ENCODE results near the gene AQP6.
A peak's percentile ranks its signal among the peaks of the same experiment; 100 is the strongest.

The AQP6 gene

DNA sequence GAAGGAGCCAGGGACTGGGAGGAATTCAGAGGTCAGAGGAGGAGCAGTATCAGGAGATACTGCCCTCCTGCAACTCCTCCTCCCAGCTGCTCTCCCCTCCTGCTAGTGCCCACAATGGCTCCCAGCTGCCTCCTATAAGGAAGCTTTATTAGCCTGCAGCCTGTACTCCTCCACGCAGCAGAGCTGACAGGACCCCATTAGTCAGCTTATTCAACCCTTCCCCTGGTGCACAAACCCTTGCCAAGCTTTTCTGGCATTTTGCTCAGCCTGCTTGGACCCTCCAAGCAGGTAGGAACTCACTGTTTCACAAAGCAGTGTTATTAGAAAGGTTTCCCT, 29.2 kb upstream of the AQP6 start:
- no peak for DNase-seq

DNA sequence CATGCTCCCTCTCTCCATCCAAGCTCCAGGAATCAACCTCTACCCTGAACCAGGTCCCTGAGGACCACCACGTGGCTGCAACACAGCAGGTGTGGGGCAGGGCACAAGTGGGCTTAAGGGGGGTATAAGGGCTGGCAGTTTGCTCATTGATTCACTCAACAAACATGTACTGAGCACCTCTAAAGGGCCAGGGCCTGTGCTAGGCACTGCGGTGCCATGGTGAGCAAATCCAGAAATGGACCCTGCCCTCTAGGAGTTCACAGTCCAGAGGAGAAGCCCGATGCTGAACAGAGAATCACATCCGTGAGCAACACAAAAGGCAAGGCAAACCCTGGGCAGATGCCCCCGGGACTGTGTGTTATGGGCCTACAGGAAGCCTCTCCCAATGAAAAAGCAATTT, 28.7 kb upstream of the AQP6 start:
- no peak for DNase-seq

DNA sequence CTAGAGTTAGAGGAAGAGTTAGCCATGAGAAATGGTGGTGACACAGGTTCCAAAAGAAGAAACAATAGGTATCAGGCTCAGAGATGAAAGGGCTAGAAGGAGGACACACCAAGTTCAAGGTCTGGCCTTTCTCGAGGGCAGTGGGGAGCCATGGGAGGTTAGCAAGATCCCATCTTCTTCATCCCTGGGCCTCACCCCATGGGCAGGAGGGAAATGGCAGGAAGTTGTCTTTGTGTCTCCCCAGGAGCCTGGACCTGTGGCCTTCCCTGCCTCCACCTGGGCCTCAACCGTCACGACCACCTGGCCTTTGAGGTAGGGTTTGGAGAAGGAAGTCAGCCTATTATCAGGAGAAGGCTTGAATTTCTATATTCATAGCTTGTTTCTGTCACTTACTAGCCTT, 28.0 kb upstream of the AQP6 start:
- DNase-seq = no peak

DNA sequence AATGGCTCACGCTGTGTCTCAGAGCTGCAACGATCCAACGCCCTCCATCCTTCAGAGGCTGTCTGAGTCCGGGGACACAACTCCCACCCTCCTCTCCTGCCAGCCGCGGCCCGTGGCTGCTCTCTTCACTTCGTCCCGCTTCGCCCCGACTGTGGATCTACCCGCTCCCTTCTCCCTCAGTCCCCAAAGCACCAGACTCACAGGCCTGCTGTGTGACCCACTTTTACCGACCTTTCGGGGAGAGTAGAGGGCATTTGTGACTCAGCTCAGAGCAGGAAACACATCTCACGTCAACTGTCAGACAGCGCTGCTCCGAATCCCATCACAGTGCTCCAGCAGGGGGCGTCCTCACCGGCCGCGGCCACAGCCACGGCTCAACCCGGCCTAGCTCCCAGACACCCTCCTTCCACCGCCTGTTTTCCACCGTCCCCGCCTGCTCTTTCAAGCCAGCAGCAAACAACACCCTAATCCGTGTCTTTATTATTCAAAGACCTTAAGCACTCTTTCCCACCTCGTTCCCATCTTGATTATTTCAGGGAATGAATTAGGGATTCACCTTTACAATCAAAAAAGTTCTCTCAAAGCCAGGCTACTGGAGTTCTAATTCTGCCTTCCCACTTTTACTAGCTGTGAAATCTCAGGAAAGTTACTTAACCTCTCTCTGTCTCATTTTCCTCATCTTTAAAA, 27.2 kb upstream of the AQP6 start:
- DNase-seq = peak; percentile 84

DNA sequence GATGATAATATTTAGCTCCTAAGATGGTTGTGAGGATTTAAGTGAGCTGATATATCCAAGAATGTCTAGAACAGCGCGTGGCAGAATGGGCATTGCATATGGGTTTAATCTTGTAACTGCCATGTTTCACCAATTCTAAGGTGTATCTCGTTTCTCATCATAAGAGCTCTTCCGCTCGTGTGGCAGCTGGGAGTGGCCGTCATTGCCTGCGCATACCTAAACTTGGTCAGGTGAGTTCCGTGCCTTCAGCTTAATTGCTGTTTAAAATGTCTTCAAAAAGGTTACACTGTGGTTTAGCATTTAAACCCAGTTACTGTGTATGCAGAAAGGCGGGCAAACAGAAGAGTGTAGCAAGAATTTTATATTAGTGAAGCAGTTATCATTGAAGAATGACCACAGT, 26.7 kb upstream of the AQP6 start:
- DNase-seq = no peak

DNA sequence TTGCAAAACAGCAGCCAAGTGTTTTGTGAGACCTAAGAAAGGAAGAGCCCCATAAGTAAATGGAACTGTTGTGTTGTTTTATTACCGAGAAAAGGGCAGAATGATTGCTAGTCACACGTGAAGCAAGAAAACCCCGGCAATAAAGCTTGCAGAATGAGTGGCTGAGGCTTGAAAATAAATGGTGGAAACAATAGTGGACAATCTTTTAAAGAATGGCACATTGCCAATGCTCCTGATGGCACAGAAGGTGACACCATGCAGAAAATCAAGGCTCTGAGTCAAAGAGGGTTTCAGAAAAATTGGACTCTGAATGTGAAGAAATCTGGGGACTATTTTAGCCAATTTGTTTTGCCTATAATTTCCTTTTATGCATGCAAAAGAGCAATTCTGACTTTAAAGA, 26.2 kb upstream of the AQP6 start:
- no peak for DNase-seq

DNA sequence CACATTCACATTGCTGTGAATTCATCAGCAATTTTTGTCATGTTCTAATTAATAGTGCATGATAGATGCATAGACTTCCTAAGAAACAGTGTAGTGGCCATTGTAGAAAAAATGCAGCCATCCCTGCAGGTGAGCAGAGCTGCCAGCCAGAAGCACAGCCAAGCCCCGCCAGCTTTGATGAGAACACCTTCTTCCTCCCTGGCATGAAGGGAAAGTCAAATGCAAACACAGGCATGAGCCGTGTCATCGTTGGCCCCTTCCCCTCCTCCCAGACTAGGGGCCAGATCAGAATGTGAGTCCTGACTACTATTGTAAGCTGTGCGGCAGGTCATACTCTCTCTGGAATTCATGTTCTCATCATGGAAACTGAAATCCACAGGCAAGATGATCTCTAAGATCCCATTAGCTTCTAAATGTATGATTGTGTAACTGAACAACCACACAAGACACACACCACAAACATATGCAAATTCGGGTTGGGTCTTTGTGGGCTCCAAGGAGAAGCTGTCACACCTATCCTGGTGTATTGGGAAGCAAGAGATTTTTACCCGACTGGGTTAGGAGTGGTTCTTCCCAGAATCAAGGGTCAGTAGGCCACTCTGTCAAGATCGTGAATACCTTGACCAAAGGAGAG, 25.0 kb upstream of the AQP6 start:
- DNase-seq = no peak

DNA sequence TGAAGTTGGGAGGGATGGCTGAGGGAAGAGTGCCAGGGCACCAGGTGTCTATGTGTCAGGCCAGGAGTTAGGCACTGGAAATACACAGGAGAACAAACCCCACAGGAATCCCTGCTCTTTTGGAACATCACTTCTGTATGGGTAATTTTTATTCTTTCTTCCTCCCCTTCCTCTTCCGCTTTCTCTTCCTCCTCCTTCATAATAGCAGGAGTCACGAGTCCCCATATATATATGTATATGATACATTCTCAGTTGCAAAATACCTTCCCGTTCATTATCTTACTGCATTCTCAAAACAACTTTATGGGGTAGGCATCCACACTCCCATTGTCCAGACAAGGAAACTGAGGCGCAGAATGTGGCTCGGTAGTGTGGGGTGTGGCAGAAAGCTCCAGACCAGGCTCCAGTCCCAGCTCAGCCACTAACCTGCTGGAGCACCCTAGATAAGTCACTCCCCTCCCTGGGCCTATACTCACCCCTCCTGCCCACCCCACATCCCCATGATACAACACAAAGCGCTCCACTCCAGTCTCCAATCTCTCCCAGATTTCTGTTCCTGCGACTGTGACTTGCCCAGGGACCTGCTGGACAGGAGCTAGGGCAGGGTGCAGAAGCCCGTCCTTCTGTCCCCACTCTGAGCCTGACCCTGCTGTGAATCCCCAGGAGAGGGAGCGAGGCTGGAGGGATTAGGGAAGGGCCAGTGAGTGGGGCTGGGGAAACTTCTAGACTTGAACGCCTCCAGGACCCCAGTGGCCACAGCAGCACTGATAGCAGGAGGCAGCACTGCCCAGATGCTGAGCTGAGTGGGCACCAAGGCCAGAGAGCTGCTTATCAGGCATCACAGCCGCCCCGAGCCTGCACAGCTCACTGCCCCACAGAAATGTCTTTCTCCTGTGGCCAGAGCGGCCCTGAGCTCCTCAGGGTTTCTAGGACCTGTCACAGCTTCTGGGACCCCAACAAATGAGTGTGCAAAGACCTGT, 23.6 kb upstream of the AQP6 start:
- no peak for DNase-seq

DNA sequence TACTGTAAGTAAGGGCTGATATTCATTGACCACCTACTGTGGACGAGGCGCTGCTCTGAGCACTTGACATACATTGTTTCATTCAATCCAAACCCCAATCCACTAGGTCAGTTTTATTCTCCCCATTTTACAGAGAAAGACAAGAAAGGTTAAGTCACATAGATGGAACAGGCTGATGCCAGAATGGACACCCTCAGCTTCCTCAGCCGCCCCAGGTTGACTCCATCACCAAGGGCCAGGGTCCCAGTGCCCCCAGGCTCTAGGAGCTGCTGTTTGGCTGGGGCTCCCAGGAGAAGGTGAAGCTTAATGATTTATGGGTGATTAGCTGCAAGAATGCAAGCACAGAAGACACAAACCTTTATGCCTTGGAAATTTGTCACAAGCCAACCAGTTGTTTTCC, 22.9 kb upstream of the AQP6 start:
- DNase-seq = no peak

DNA sequence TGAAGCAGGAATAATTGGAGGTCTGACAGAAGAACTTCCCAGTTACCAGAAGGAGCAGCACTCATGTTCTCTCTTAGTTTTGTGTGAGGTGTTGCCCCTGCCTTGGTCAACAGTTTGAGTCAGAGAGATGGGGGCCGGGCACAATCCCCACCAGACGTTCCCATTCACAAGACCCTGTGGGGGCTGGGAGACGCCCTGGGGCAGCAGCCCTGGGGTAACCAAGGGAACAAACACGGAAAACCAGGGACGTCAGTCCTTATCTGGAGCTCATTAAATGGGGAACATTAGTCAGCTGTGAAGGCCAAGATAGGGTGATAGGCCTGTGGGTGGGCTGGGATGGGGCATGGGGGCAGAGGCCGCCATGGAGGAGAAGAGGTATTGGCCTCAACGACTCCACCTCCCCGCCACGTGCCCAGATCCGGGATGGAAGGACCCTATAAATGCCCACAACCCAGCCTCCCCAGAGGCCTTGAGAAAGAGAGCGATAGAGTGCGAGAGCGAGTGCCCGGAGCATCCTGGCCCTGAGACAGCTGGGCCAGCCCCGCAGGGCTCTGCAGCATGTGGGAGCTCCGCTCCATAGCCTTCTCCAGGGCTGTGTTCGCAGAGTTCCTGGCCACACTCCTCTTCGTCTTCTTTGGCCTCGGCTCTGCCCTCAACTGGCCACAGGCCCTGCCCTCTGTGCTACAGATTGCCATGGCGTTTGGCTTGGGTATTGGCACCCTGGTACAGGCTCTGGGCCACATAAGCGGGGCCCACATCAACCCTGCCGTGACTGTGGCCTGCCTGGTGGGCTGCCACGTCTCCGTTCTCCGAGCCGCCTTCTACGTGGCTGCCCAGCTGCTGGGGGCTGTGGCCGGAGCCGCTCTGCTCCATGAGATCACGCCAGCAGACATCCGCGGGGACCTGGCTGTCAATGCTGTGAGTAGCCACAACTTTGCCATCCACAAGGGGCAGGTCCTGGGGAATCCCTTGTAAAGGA, 22.2 kb upstream of the AQP6 start, which contains the start of gene AQP2:
Gene AQP2 (plus strand): TSS at position 465 of the 979 bp plus-strand sequence. CDS start 94 bp downstream, at position 559.
- DNase-seq = no peak

DNA sequence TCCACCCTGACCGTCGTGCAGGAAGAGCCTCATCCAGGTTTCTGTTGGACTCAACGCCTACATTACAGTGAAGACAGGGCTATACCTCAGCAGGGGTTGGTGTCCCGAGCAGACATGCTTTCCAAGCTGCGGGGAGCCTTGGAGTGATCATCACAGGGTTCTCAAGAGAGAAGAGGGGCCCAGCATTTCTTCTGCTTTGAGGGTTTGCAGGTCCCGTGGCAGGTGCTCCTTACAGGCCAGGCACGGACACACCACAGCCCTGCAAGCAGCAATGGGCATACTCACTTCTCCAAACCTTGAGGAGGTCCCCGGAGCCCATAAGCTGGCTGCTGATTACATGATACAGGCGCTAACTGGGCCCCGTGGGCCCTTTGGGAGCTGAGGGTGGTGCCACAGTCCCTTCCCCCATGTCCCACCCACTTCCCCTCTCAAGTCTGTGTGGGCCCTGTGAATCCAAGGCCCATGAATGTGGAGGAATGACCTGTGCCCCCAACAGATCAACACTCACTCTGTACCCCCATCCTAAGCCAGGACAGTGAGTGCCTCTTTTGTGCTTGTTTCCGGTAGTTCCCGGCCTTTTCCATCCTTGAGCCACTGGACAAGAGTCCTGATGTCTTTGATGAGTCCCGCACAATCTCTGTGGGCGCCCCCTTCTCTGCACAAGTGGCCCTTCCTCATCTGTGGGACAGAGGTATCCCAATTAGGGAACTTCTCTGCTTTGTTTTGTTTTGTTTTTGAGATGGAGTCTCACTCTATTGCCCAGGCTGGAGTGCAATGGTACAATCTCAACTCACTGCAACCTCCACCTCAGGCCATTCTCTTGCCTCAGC, 21.1 kb upstream of the AQP6 start:
- DNase-seq = no peak

DNA sequence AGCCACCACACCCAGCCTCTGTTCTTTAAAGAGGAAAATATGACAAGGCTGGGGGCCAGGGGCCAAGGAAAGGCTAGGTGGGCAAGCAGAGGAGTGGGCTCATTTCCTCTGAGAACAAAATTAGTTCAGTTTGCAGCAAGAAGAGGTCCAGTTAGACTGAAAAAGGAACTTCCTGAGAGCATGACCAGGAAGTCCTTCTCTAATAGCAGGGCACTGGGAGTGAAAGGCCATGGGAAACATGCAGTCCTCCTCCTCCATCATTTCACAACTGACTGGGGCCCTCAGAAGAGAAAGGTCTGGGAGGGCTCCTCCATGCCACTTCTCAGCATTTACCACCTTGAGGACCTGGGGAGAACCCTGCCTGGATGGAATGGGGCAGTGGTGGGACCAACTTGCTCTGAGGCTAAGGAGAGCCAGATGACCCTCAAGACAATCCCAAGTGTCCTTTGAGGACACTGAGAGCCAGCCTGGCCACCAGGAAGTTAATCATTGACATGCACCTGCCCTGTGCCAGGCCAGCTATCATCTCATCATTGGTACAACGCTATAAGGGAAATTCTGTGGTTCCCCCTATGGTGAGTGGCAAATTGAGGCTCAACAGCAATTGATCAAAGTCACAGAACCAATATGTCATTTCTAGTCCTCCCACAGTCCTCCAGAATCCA, 20.2 kb upstream of the AQP6 start:
- DNase-seq = no peak

DNA sequence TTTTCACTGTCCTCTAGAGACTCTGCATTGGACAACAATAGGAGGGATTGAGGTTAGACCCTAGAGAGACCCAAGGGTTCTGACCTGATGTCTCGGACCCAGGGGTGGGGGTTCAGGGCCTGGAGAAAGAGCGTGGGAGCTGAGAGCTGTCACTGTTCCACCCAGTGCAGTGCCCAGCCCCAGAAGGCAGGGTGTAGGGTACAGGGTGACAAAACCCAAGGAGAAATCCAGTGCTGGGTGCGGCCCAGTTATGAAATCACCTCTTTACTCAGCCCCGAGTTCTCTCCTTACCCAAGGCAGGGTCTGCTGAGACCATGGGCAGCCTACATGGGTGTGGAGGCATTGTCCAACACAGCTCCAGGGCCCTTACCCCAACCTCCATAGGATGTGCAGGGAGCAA, 19.6 kb upstream of the AQP6 start:
- no peak for DNase-seq

DNA sequence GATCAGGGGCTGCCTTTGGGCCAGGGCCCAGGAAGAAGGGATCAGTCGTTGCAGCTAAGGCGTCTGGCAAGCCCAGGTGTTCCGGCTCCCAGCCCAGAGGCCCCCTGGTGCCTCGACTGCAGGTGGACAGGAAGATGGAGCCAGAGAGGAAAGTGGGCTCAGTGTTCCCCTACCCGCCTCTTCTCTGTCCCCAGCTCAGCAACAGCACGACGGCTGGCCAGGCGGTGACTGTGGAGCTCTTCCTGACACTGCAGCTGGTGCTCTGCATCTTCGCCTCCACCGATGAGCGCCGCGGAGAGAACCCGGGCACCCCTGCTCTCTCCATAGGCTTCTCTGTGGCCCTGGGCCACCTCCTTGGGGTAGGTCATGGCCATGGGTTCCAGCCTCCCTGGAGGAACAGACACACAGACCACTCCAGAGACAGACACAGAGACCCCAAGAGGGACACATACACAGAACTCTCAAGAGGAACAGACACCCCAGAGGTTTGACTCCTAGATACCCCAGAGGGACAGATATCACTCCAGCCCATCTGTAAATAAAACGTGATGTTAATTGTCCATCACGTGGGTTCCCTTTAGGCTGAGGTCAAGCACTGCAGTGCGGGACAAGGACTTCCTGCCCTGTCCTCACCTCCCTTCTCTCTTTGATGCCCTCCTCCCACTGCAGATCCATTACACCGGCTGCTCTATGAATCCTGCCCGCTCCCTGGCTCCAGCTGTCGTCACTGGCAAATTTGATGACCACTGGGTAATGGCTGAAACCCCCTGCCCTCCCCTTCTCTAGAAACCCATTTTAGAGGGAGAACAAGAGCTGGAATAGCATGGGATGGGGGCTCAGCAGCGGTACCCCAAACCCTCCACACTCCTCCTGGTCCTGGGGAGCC, 18.5 kb upstream of the AQP6 start:
- no peak for DNase-seq

DNA sequence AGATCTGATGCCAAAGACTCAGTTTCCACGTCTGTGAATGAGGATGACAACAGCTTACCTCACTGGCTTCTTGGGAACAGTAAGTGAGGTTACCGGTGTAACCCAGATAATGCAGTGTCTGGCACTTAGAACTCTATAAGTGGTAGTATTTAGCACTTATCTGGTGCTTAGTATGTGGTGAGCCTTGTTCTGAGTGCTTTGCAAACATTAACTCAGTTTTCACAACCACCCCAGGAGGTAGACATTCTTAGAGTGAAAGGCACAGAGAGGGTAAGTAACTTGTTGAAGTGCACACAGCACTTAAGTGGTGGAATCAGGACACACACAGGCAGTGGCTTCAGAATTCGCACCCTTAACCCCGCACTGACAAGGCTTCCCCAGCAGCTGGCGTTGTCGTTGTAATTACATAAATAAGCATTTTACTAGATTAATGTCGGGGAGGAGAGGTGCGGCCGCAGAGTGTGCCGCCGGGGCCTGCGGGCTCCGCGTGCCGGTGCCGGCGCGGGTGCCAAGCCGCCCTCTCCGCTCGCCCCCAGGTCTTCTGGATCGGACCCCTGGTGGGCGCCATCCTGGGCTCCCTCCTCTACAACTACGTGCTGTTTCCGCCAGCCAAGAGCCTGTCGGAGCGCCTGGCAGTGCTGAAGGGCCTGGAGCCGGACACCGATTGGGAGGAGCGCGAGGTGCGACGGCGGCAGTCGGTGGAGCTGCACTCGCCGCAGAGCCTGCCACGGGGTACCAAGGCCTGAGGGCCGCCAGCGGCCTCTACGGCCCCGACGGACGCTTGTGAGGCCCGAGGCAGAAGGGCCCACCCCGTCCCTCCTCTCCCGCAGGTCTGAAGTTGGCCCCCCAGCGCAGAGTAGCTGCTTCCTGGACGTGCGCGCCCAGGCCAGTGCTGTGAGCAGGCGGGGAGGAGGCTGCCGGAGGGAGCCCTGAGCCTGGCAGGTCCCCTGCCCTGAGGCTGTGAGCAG, 17.6 kb upstream of the AQP6 start:
- no peak for DNase-seq

DNA sequence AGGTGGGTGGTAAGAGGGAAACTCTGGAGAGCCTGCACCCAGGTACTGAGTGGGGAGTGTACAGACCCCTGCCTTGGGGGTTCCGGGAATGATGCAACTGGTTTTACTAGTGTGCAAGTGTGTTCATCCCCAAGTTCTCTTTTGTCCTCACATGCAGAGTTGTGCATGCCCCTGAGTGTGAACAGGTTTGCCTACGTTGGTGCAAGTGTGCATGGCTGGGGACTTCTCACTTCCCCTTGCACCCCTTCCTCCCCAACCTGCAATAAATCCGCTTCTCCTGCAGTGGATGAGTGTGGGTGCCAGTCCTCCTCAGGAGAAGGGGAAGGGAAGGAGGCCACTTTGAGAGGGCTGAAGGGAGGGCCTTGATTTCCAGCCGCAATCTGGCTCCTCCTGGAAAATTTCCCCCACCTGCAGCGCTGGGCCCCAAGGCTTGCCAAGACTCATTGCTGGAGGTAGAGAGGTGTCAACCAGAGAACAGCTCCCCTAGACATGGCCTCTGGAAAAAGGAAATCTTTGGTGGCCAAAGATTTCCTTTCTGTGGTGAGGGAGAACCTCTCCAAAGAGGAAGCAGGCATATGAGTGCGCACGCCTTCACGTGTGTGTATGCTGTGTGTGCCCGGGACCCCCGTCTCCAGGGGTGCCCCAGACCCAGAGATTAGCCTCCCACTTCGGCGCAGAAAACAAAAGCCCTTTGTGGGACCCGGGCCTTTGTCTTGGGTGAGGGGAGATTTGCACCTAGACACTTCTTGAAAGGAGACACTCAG, 16.7 kb upstream of the AQP6 start:
- no peak for DNase-seq

DNA sequence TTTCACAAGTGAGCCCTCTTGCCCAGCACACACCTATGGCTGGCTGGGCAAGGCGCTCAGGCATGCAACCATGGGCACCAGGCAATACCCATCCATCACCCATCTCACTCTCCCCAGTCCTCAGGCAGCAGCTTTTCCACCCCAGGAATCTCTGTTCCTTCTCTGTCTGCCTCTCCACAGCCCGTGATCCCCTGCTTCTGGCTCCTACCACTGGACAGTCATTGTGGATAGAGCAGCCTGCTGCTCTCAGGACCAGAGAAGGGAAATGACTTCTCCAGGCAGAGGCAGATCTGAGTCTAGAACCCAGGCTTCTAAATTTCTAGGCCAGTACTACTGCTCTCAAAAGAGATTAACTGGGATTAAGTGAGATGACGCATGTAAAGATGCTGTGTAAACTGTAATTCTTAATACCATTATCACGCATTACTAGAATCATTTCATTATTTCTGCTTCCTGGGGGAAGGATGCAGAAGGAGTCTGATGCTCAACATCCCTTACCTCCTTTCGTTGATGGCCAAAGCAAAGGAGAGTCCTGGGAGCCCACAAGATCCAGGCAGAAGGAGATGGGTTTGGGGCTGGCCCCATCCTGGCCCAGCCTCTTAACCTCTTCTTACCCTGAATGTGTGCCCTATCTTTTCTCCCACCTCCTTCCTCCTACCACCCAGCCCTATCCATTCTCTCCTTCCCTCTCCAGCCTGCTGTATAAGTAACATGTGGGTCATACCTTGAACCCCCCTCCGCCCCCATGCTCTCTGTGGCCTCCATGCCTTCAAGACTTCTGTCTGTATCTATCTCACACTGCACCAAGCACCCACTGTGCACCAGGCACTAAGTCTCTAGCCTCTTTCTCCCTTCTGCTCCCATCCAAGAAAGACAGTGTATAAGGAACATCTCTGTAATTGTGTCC, 15.8 kb upstream of the AQP6 start:
- DNase-seq = no peak

Data from activated CD4-positive, alpha-beta T cell treated with anti-CD3 and anti-CD28 coated beads, Interleukin-2, amount 50 U/mL, for 1 hour (primary cell).